ENCODE data around the gene ZNF354C. TPM values are rescaled to one million over a fixed set of nuclear protein-coding genes. Genes with fewer than 3 reads are reported as not detected.

Gene ZNF354C
- total RNA-seq, 2 donors from 2014 or later, result 3.6 to 4.0 TPM

DNA sequence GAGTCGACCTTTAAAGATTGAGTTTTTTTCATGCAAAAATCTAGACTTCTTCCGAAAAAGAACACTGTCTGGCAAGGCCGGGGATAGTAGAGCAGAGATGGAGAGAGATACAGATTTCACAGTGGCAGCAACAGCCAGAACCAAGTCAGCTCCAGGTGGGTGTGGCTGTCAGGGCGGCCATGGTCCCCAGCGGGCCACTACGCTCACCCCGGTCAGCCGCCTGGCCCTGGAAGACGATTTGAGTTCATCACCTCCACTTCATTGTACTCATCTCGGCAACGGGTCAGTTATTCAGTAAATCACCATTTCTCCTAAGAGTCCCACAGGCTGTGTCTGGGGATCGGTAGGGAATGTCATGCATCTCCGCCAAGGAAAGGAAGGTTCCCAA, 53.0 kb downstream of the ZNF354C start:
- Histone ChIP-seq H3K4me1 (no peaks in the 10 kb centered on the region), H3K36me3 (replicated peaks in 1 of 2; ENCODE audit: insufficient read depth in 1 of 2, low read depth in 2 of 2) (no peaks in the 10 kb centered on the region), H3K27ac (no peak overlapping the region), H3K27me3 (no peaks in the 10 kb centered on the region), H3K4me3 (no peak overlapping the region), H3K9me3 (peaks cover 0 to 49% (median 2%) of the 10 kb centered on the region in 3 donors)
- intact Hi-C loops (cut with DNase I), result no loop called here
- ATAC-seq (no peak), DNase-seq (no peak)
- 74 to 82% methylated on average over 12 to 13 of the region's 13 CpGs for WGBS, 2 donors
- no peak for TF ChIP-seq POLR2A (IDR thresholded peaks at IDR 0.05)
- TF ChIP-seq, protein P1, sequence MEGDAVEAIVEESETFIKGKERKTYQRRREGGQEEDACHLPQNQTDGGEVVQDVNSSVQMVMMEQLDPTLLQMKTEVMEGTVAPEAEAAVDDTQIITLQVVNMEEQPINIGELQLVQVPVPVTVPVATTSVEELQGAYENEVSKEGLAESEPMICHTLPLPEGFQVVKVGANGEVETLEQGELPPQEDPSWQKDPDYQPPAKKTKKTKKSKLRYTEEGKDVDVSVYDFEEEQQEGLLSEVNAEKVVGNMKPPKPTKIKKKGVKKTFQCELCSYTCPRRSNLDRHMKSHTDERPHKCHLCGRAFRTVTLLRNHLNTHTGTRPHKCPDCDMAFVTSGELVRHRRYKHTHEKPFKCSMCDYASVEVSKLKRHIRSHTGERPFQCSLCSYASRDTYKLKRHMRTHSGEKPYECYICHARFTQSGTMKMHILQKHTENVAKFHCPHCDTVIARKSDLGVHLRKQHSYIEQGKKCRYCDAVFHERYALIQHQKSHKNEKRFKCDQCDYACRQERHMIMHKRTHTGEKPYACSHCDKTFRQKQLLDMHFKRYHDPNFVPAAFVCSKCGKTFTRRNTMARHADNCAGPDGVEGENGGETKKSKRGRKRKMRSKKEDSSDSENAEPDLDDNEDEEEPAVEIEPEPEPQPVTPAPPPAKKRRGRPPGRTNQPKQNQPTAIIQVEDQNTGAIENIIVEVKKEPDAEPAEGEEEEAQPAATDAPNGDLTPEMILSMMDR (IDR thresholded peaks at IDR 0.05), result no peak

DNA sequence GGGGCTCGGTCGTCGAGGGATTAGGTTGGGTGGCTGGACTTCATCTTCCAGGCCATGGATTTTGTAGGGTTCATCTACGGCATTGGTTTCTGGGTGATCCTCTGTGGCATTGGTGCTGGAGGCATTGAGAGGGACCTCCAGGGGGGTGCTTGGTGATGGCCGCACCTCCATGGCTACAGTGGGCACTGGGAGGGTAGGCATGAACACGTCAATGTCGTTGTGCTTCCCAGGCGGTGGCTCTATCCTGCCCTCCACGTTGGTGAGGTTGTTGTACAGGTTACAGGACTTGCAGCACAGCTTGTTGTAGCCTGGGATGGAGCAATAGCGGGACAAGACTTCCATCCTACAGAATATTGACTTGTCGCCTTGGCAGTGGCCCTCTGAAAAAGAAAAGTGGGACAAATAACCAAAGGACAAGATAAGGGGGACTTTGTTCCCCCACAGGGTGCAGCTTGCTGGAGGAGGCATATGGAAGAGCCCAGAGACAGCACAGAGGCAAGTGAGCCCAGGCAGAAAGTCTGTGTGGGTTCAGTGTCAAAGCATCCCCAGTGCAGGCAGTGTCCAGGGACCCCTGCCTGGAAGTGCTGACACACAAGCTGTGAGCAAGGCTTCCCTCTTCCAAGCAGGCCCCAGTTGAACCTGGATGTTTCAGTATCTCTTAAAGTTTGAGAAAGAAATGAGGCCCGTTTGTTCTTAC, 53.9 kb downstream of the ZNF354C start:
- WGBS, 2 donors, result 75 to 78% methylated on average over 12 of the region's 12 CpGs
- intact Hi-C loops (cut with DNase I), result no loop called here
- TF ChIP-seq POLR2A (IDR thresholded peaks at IDR 0.05), result no peak
- TF ChIP-seq, protein P1 (IDR thresholded peaks at IDR 0.05), result no peak
- H3K9me3 ChIP-seq, result peaks cover 0 to 45% (median 2%) of the 10 kb centered on the region in 3 donors
- no peaks in the 10 kb centered on the region for H3K36me3 ChIP-seq (replicated peaks in 1 of 2; ENCODE audit: insufficient read depth in 1 of 2, low read depth in 2 of 2)
- H3K4me1 ChIP-seq, result no peaks in the 10 kb centered on the region
- DNase-seq, result no peak
- H3K4me3 ChIP-seq, result no peak overlapping the region
- H3K27me3 ChIP-seq, result no peaks in the 10 kb centered on the region
- ATAC-seq, result no peak
- H3K27ac ChIP-seq, result no peak overlapping the region

DNA sequence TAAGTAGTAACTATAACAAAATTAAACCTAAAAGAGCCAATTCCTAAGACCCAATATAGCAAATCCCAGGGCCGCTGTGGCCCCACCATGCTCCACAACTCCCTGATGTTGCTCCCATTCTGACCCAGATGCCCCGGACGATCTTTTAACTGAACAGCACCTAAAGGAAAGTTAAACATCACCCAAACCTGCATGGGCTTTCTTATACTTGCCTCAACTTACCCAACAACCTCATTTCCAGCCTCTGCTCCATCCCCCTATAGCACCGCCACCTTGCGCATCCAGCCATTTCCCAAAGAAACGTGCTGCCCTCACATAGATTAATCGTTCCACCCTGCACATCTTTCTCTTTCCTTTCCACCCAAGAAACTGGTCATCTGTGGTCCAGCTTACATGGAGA, 54.6 kb downstream of the ZNF354C start:
- no peak for ATAC-seq
- H3K27me3 ChIP-seq, result no peaks in the 10 kb centered on the region
- TF ChIP-seq, protein P1 (IDR thresholded peaks at IDR 0.05), result no peak
- TF ChIP-seq POLR2A (IDR thresholded peaks at IDR 0.05), result no peak
- H3K9me3 ChIP-seq, result peaks cover 0 to 45% (median 2%) of the 10 kb centered on the region in 3 donors
- no peaks in the 10 kb centered on the region for H3K36me3 ChIP-seq (replicated peaks in 1 of 2; ENCODE audit: insufficient read depth in 1 of 2, low read depth in 2 of 2)
- no peak overlapping the region for H3K4me3 ChIP-seq
- no peak for DNase-seq
- H3K4me1 ChIP-seq, result no peaks in the 10 kb centered on the region
- no peak overlapping the region for H3K27ac ChIP-seq
- intact Hi-C loops (cut with DNase I), result no loop called here
- 83 to 87% methylated on average over 7 of the region's 7 CpGs for WGBS, 2 donors

DNA sequence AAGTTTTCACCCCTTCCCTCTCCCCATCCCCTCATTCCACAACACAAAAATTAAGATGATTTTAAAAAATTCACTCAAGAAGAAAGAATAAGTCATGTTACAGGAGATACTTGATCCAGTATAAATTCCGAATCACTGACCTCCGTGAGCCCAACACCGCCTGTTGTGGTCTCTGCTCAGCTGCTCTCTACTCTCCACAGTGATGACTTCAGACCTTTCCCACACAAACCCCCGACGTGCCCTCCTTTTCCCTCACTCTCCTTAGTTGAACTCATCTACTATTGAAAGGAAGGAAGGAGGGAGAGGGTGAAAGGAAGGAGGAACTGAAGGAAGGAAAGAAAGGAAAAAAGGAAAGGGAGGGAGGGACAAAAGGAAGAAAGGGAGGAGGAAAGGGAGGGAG, 55.1 kb downstream of the ZNF354C start:
- ATAC-seq (no peak), DNase-seq (no peak)
- H3K9me3 ChIP-seq, result peaks cover 0 to 45% (median 2%) of the 10 kb centered on the region in 3 donors

More for the DNA sequence above, 55.1 kb downstream of the ZNF354C start:
- Histone ChIP-seq H3K36me3 (replicated peaks in 1 of 2; ENCODE audit: insufficient read depth in 1 of 2, low read depth in 2 of 2) (no peaks in the 10 kb centered on the region), H3K4me3 (no peak overlapping the region), H3K27ac (no peak overlapping the region), H3K4me1 (no peaks in the 10 kb centered on the region), H3K27me3 (no peaks in the 10 kb centered on the region)
- WGBS, 2 donors, result 62 to 70% methylated on average over 5 of the region's 5 CpGs
- no peak for TF ChIP-seq POLR2A (IDR thresholded peaks at IDR 0.05)
- TF ChIP-seq, protein P1 (IDR thresholded peaks at IDR 0.05), result no peak
- intact Hi-C loops (cut with DNase I), result no loop called here
